Heart right ventricle (tissue), 16 donors: Measurements from ENCODE around the gene EBF3. TPM values are rescaled to one million over a fixed set of nuclear protein-coding genes. Genes with fewer than 3 reads are reported as not detected.

Source experiments
- ATAC-seq, 8 donors: fragments of 200-7000 bp; cut with Tn5 transposase; one replicate each; pipeline ENCODE4 v1.9.1; 2020; ENCODE audit warnings: mild to moderate bottlenecking in 8 of 8, moderate library complexity in 8 of 8, moderate number of reproducible peaks in 1 of 8
- DNase-seq, 2 donors: peaks; one replicate each; pipeline ENCODE4 v3.0.0-alpha.2; 2020
- H3K27ac ChIP-seq, 10 donors: fragments of 200-600 bp; sonication (generic) in 2 of 10; one replicate each; pipeline versions ENCODE4 v1.5.0 to v1.8.0; 2020 to 2022; ENCODE audit warnings: mild to moderate bottlenecking in 3 of 10
- H3K27me3 ChIP-seq, 7 donors: fragments of 200-600 bp; one replicate each; pipeline ENCODE4 v1.8.0; 2021 to 2022; ENCODE audit warnings: mild to moderate bottlenecking in 2 of 7
- H3K36me3 ChIP-seq, 9 donors: fragments of 200-600 bp; sonication (generic) in 1 of 9; one replicate each; pipeline versions ENCODE4 v1.5.0 to v1.8.0; 2020 to 2022; ENCODE audit warnings: mild to moderate bottlenecking in 2 of 9
- H3K4me1 ChIP-seq, 9 donors: fragments of 200-600 bp; sonication (generic) in 1 of 9; one replicate each; pipeline versions ENCODE4 v1.5.0 to v1.8.0; 2020 to 2022; ENCODE audit warnings: mild to moderate bottlenecking in 4 of 9
- H3K4me3 ChIP-seq, 10 donors: fragments of 200-600 bp; sonication (generic) in 2 of 10; one replicate each; pipeline versions ENCODE4 v1.5.0 to v1.8.0; 2020 to 2022; ENCODE audit warnings: mild to moderate bottlenecking in 7 of 10, moderate library complexity in 2 of 10
- H3K9me3 ChIP-seq, 11 donors: fragments of 200-600 bp in 10 of 11; sonication (generic) in 2 of 11; one replicate each; pipeline versions ENCODE4 v1.5.0 to v1.8.0; 2013 to 2022; ENCODE audit warnings: mild to moderate bottlenecking in 2 of 11, control low read depth in 1 of 11, moderate library complexity in 1 of 11
- WGBS, 2 donors: extraction: QIAGEN DNeasy Blood & Tissue Kit; methylation state at CpG; one replicate each; pipeline ENCODE4 v1.1.7; 2013; ENCODE audit warnings: inconsistent platforms in 1 of 2; 5-methylcytosine and 5-hydroxymethylcytosine counted together
- intact Hi-C, 10 donors: fragments of 100-400 bp; cut with DNase I; formaldehyde crosslinking; loops; one replicate each; pipeline versions ENCODE4 v1.11.1 to v1.14.2; 2022
- polyA plus RNA-seq, 2 donors: library from polyadenylated mRNA; stranded (reverse); fragments of 200-250 nt; gene quantifications; one replicate each; pipeline ENCODE4 v1.2.3, GENCODE V29; 2013
- total RNA-seq, 10 donors: library from RNA; stranded (reverse); fragmentation: NEBNext Ultra II Directional in 3 of 10; extraction: Animal tissue kit (Norgen Biotek cat#: 25700) in 3 of 10; gene quantifications; one replicate each; pipeline versions ENCODE4 v1.2.1 to v1.2.4, GENCODE V29; 2021 to 2023
- TF ChIP-seq, protein P1 (sequence below), 9 donors: fragments of 200-600 bp; sonication (generic) in 2 of 9; IDR thresholded peaks; one replicate each; pipeline versions ENCODE4 v1.5.0 to v1.8.0; 2021 to 2022; ENCODE audit warnings: antibody characterized with exemption in 9 of 9, mild to moderate bottlenecking in 5 of 9, moderate library complexity in 1 of 9
- donor health status: Arrhythmogenic right ventricular cardiomyopathy.
- donor health status: ischemic (EF 13 %, LVEDD 7.1; RV severe dilation, severe dysfunction).
- donor health status: healthy with polysubstance abuse.
- donor health status: DM: no; HTN: yes; CAD: no.
- donor health status: DM: no; HTN: no; CAD: no.
- donor health status: ischemic (EF 25% LVEDD 6.9; RV normal size, moderate dysfunction).
- donor health status: ischemic (EF 25% LVEDD 5.7; RV mildly dilated, moderate dysfunction).
- donor health status: healthy.
- donor health status: DM: yes; HTN: yes; CAD: no.
- donor health status: Ischemic cardiomyopathy.
- donor health status: ischemic (EF 35%, LVEDD 5.7; RV mildly dilated, moderate dysfunction).
- donor health status: nonischemic (EF 11% LVEDD 7.7; RV severe dilation, severe dysfunction).
- donor health status: DM: yes; HTN: yes; CAD: no.
- donor health status: PGD.
- donor health status: ischemic (EF 29% LVEDD 5.4; RV normal size, mild dysfunction).
- donor health status: nonischemic (EF 23%, LVEDD 6.1; RV moderate dilation, normal function).

The EBF3 gene
- total and polyA plus RNA-seq, 12 donors: 3.9 to 12.2 (median 5.6) TPM

DNA sequence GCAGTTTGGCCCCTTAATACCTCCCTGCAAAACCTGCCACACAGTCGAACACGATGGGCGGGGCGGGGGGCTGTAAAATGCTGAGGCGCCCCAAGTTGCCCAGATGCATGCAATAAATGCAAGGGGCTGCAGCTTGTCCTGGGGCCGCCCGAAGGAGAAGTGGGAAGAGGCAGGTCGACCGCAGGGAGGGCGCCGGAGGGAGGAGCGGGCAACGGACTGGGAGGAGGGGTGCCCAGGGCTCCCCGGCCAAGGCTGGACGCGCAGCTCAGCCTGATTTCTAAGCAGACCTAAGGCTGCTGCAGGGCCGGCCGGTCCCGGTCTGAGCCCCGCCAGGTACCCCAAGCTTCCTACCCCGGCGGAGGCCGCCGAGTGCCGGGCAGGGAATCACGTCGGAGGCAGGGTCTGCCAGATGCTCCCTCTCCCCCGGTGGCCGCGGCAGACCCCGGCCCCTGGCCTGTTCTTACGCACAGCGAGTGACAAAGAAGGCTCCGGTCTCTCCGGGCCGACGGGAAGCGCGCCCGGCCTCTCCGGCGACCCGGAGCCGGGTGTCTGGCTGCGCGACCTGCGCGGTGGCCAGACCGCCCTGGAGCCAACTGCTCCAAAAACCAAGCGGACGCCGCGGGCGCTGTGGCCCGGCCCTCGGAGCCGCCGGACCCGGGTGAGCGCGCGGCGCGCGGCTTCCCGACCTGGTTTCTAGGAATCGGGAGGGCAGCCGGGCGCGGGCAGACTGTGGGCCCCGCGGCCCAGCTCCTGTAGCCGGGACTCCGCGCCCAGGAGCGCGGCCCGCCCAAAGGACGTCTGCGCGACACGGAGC lies 744 bp upstream of the EBF3 start:
- H3K27me3 ChIP-seq: peaks cover 11 to 97% (median 83%) of the 10 kb centered on the region in 7 donors
- TF ChIP-seq, protein P1, sequence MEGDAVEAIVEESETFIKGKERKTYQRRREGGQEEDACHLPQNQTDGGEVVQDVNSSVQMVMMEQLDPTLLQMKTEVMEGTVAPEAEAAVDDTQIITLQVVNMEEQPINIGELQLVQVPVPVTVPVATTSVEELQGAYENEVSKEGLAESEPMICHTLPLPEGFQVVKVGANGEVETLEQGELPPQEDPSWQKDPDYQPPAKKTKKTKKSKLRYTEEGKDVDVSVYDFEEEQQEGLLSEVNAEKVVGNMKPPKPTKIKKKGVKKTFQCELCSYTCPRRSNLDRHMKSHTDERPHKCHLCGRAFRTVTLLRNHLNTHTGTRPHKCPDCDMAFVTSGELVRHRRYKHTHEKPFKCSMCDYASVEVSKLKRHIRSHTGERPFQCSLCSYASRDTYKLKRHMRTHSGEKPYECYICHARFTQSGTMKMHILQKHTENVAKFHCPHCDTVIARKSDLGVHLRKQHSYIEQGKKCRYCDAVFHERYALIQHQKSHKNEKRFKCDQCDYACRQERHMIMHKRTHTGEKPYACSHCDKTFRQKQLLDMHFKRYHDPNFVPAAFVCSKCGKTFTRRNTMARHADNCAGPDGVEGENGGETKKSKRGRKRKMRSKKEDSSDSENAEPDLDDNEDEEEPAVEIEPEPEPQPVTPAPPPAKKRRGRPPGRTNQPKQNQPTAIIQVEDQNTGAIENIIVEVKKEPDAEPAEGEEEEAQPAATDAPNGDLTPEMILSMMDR (IDR thresholded peaks at IDR 0.05): no peak
- WGBS, 2 donors: 2 to 3% methylated on average over 82 of the region's 82 CpGs
- DNase-seq (peak in 1 of 2 donors; percentile 48), ATAC-seq (peak in 4 of 8 donors; percentile 5 to 25 (median 18))
- H3K9me3 ChIP-seq: no peaks in the 10 kb centered on the region
- no peaks in the 10 kb centered on the region for H3K36me3 ChIP-seq
- peaks cover 2 to 33% (median 25%) of the 10 kb centered on the region in 9 donors for H3K4me1 ChIP-seq
- H3K27ac ChIP-seq: peak overlapping the region in 9 of 10 donors; percentile 25 to 64 (median 49)
- peak overlapping the region; percentile 41 to 83 (median 62) for H3K4me3 ChIP-seq
- intact Hi-C loops: loop anchor here in 9 of 10 donors (2.0 to 10.0 kb wide), 10 partner anchors 76 to 938 kb away; no protein-coding TSS in a partner anchor

DNA sequence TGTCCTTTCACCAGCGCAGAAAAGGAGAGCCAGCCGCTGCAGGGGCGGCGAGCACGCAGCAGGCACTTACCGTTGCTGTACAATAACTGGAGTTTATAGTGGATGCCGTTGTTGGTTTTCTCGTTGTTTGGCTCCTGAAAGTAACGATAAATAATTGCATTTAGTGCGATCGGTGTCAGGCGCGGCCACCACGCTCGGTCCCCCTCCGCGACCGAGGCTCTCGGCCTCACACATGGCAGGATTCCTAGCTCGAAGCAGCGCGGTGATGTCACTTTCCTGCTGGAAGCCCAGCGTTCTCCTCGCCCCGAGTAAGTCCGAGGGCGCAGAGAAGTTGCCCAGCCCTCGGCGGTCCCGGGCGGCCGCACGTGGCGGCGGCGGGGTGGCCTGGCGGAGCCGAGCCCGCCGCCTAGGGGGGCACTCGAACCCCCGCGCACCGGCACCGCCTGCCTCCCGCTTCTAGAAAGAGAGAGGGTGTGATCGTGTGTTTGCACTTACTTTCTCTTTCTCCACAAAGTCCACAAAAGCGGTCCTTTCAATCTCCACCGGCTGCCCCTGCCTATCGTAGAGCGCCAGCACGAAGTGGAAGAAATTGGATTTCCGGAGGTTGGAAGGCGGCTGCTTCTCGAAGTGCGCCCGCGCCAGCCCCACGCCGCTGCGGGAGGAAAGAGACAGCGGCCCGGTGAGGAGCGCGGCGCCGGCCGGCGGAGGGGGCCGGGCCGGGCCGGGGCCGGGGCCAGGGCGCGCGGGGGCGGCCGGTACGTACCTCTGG lies 1.0 kb downstream of the EBF3 start:
- intact Hi-C loops: loop anchor here in 4 of 10 donors (2.0 to 10.0 kb wide), 5 partner anchors 72 to 688 kb away; no protein-coding TSS in a partner anchor
- Histone ChIP-seq H3K9me3 (no peaks in the 10 kb centered on the region), H3K4me1 (peaks cover 0 to 30% (median 12%) of the 10 kb centered on the region in 9 donors), H3K27me3 (peaks cover 11 to 97% (median 82%) of the 10 kb centered on the region in 7 donors), H3K36me3 (no peaks in the 10 kb centered on the region), H3K4me3 (peak overlapping the region; percentile 44 to 91 (median 73)), H3K27ac (peak overlapping the region; percentile 80 to 94 (median 90))
- TF ChIP-seq, protein P1 (IDR thresholded peaks at IDR 0.05): no peak
- WGBS, 2 donors: 0 to 1% methylated on average over 62 to 79 of the region's 79 CpGs
- DNase-seq (peak in 1 of 2 donors; percentile 40), ATAC-seq (peak in 2 of 8 donors; percentile 6 to 26)

DNA sequence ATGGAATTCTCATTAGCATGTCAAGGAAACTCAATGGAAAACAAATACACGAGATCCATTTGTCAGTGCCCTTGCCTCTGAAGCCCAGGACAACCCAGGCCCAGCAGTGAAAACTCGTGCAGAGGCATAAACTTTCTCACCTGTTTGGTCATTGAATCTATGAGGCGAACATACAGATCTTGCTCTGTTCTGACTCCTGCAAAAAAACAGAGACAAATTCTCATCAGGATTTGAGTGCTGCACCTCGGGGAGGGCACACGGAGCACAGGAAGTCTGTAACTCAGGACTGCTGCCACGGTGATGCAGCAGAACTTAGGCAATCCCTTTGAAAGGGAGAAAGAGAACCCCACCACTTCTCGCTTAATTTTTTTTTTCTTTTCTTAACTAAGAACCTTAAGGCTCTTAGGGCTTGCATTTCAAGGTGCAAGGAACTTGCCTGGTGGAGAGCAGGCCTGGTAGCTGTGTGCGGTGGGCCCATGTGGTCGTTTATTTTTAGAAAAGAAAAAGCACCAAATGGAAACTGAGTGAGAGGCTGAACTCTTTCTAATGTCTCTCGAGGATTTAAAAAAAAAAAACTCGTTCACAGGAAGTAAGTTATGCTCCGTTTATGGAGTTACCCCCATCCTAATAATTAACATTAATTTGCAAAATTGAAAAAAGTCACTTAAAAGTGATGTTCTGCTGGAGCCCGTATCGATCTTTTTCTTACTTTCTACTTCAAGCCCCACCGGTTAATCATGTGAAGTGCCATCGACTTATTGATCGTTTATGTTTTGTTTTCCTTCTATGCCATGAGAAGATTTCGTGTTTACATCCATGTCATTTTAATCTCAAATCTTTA lies 1.8 kb downstream of the EBF3 start:
- Histone ChIP-seq H3K4me3 (peak overlapping the region; percentile 36 to 91 (median 73)), H3K36me3 (no peaks in the 10 kb centered on the region), H3K4me1 (peaks cover 0 to 38% (median 19%) of the 10 kb centered on the region in 9 donors), H3K27ac (peak overlapping the region; percentile 80 to 94 (median 90)), H3K27me3 (peaks cover 11 to 97% (median 82%) of the 10 kb centered on the region in 7 donors), H3K9me3 (no peaks in the 10 kb centered on the region)
- intact Hi-C loops: loop anchor here in 4 of 10 donors (2.0 to 10.0 kb wide), 5 partner anchors 71 to 687 kb away; no protein-coding TSS in a partner anchor
- WGBS, 2 donors: 4 to 6% methylated on average over 18 of the region's 18 CpGs
- DNase-seq (no peak), ATAC-seq (peak in 2 of 8 donors; percentile 22 to 26)
- TF ChIP-seq, protein P1 (IDR thresholded peaks at IDR 0.05): no peak
